ENCODE measurements around the gene CD22.

Gene CD22

GRCh38 chr19:35307931-35308330 lies 21.1 kb upstream of the CD22 start:
- in situ Hi-C loops (cut with MboI; ENCODE audit: low sequenced_read_pairs, unreplicated experiment): no loop called here
- TF ChIP-seq CTCF (IDR thresholded peaks at IDR 0.05; ENCODE audit: borderline replicate concordance, control extremely low read depth, extremely low read depth, insufficient read depth, missing control alignments): no peak
- peak; percentile 29 for DNase-seq (ENCODE audit: low spot score)

- DNase-seq (ENCODE audit: low spot score): no peak
- no peak for TF ChIP-seq CTCF (IDR thresholded peaks at IDR 0.05; ENCODE audit: borderline replicate concordance, control extremely low read depth, extremely low read depth, insufficient read depth, missing control alignments)
- in situ Hi-C loops (cut with MboI; ENCODE audit: low sequenced_read_pairs, unreplicated experiment): no loop called here
Observed at GRCh38 chr19:35308910-35309309, 20.1 kb upstream of the CD22 start.

- no peak for TF ChIP-seq CTCF (IDR thresholded peaks at IDR 0.05; ENCODE audit: borderline replicate concordance, control extremely low read depth, extremely low read depth, insufficient read depth, missing control alignments)
- in situ Hi-C loops (cut with MboI; ENCODE audit: low sequenced_read_pairs, unreplicated experiment): no loop called here
- peak; percentile 17 for DNase-seq (ENCODE audit: low spot score)
Observed at GRCh38 chr19:35309481-35310279, 19.3 kb upstream of the CD22 start.

- in situ Hi-C loops (cut with MboI; ENCODE audit: low sequenced_read_pairs, unreplicated experiment): no loop called here
- no peak for TF ChIP-seq CTCF (IDR thresholded peaks at IDR 0.05; ENCODE audit: borderline replicate concordance, control extremely low read depth, extremely low read depth, insufficient read depth, missing control alignments)
- no peak for DNase-seq (ENCODE audit: low spot score)
Observed at GRCh38 chr19:35310331-35310730, 18.7 kb upstream of the CD22 start.

GRCh38 chr19:35310811-35311465 lies 18.0 kb upstream of the CD22 start:
- in situ Hi-C loops (cut with MboI; ENCODE audit: low sequenced_read_pairs, unreplicated experiment): no loop called here
- no peak for TF ChIP-seq CTCF (IDR thresholded peaks at IDR 0.05; ENCODE audit: borderline replicate concordance, control extremely low read depth, extremely low read depth, insufficient read depth, missing control alignments)
- DNase-seq (ENCODE audit: low spot score): no peak

- TF ChIP-seq CTCF (IDR thresholded peaks at IDR 0.05; ENCODE audit: borderline replicate concordance, control extremely low read depth, extremely low read depth, insufficient read depth, missing control alignments): no peak
- in situ Hi-C loops (cut with MboI; ENCODE audit: low sequenced_read_pairs, unreplicated experiment): no loop called here
- DNase-seq (ENCODE audit: low spot score): no peak
Observed at GRCh38 chr19:35311901-35312665, 16.9 kb upstream of the CD22 start.
